Breast epithelium (tissue), 3 donors: ENCODE measurements around the gene PTTG1IP2.

Experiments
- CTCF ChIP-seq, 3 donors: fragments of 450-650 bp; IDR thresholded peaks; one replicate each; pipeline ENCODE4 v1.5.1; 2016 to 2017; ENCODE audit warnings: antibody characterized with exemption in 3 of 3, mild to moderate bottlenecking in 3 of 3, moderate library complexity in 3 of 3
- POLR2AphosphoS5 ChIP-seq, 3 donors: sonication (generic); formaldehyde crosslinking; IDR thresholded peaks; one replicate each; pipeline ENCODE4 v1.6.1; 2017; ENCODE audit warnings: antibody characterized with exemption in 3 of 3

GRCh38 chr7:90516257-90516656 lies 46.8 kb downstream of the PTTG1IP2 start:
- TF ChIP-seq CTCF (IDR thresholded peaks at IDR 0.05) (no peak), POLR2AphosphoS5 (IDR thresholded peaks at IDR 0.05) (no peak)
